ENCODE measurements around the gene ACTR2.
A peak's percentile ranks its signal among the peaks of the same experiment; 100 is the strongest.

Gene ACTR2

GRCh38 chr2:65186093-65186868, 41.4 kb upstream of the ACTR2 start:
- no peak for TF ChIP-seq CTCF (IDR thresholded peaks at IDR 0.05; ENCODE audit: low read depth, low read length)
- no peak for TF ChIP-seq EZH2phosphoT487 (IDR thresholded peaks at IDR 0.05; ENCODE audit: low read depth)
- no peak overlapping the region for H3K4me2 ChIP-seq (ENCODE audit: low read length)
- no peak overlapping the region for H2AFZ ChIP-seq (ENCODE audit: low read depth, low read length)
- H3K79me2 ChIP-seq (ENCODE audit: low read length): no peaks in the 10 kb centered on the region
- H3K36me3 ChIP-seq (replicated peaks; ENCODE audit: low read depth, low read length): no peaks in the 10 kb centered on the region
- no peaks in the 10 kb centered on the region for H4K20me1 ChIP-seq (ENCODE audit: insufficient read depth, low read length)
- H3K4me3 ChIP-seq (ENCODE audit: low read length): no peak overlapping the region
- no peaks in the 10 kb centered on the region for H3K9me3 ChIP-seq (ENCODE audit: insufficient read depth, low read length)
- H3K27ac ChIP-seq (ENCODE audit: low read length): no peak overlapping the region
- H3K9ac ChIP-seq (ENCODE audit: low read length): no peak overlapping the region
- H3K4me1 ChIP-seq (ENCODE audit: low read length): peaks cover 7% of the 10 kb centered on the region; the same call in 1 of the 2 replicates
- H3K27me3 ChIP-seq (ENCODE audit: low read depth, low read length): peaks cover 22% of the 10 kb centered on the region

- no peaks in the 10 kb centered on the region for H4K20me1 ChIP-seq (ENCODE audit: insufficient read depth, low read length)
- peak overlapping the region; percentile 68 for H3K4me2 ChIP-seq (ENCODE audit: low read length)
- TF ChIP-seq CTCF (IDR thresholded peaks at IDR 0.05; ENCODE audit: low read depth, low read length) (peak; percentile 86), EZH2phosphoT487 (IDR thresholded peaks at IDR 0.05; ENCODE audit: low read depth) (no peak)
- H3K9me3 ChIP-seq (ENCODE audit: insufficient read depth, low read length): no peaks in the 10 kb centered on the region
- H2AFZ ChIP-seq (ENCODE audit: low read depth, low read length): peak overlapping the region; percentile 76
- H3K27me3 ChIP-seq (ENCODE audit: low read depth, low read length): peaks cover 27% of the 10 kb centered on the region
- no peak overlapping the region for H3K27ac ChIP-seq (ENCODE audit: low read length)
- H3K4me3 ChIP-seq (ENCODE audit: low read length): peak overlapping the region; percentile 62
- 0 out of 2 replicates have a peak overlapping the region, but pooled peaks have one; percentile 27 for H3K9ac ChIP-seq (ENCODE audit: low read length)
- no peaks in the 10 kb centered on the region for H3K79me2 ChIP-seq (ENCODE audit: low read length)
- peaks cover 7% of the 10 kb centered on the region; the same call in 1 of the 2 replicates for H3K4me1 ChIP-seq (ENCODE audit: low read length)
- H3K36me3 ChIP-seq (replicated peaks; ENCODE audit: low read depth, low read length): no peaks in the 10 kb centered on the region
Measured at GRCh38 chr2:65186872-65187851, 40.5 kb upstream of the ACTR2 start.

GRCh38 chr2:65193446-65193845, 34.2 kb upstream of the ACTR2 start:
- H3K36me3 ChIP-seq (replicated peaks; ENCODE audit: low read depth, low read length): no peaks in the 10 kb centered on the region
- no peak overlapping the region for H3K27ac ChIP-seq (ENCODE audit: low read length)
- no peak overlapping the region for H2AFZ ChIP-seq (ENCODE audit: low read depth, low read length)
- no peak overlapping the region for H3K4me2 ChIP-seq (ENCODE audit: low read length)
- no peak for TF ChIP-seq EZH2phosphoT487 (IDR thresholded peaks at IDR 0.05; ENCODE audit: low read depth)
- TF ChIP-seq CTCF (IDR thresholded peaks at IDR 0.05; ENCODE audit: low read depth, low read length): no peak
- no peaks in the 10 kb centered on the region for H3K79me2 ChIP-seq (ENCODE audit: low read length)
- H3K9me3 ChIP-seq (ENCODE audit: insufficient read depth, low read length): no peaks in the 10 kb centered on the region
- no peaks in the 10 kb centered on the region for H3K4me1 ChIP-seq (ENCODE audit: low read length)
- no peak overlapping the region for H3K4me3 ChIP-seq (ENCODE audit: low read length)
- no peaks in the 10 kb centered on the region for H4K20me1 ChIP-seq (ENCODE audit: insufficient read depth, low read length)
- no peak overlapping the region for H3K9ac ChIP-seq (ENCODE audit: low read length)
- peaks cover 22% of the 10 kb centered on the region for H3K27me3 ChIP-seq (ENCODE audit: low read depth, low read length)

DNA sequence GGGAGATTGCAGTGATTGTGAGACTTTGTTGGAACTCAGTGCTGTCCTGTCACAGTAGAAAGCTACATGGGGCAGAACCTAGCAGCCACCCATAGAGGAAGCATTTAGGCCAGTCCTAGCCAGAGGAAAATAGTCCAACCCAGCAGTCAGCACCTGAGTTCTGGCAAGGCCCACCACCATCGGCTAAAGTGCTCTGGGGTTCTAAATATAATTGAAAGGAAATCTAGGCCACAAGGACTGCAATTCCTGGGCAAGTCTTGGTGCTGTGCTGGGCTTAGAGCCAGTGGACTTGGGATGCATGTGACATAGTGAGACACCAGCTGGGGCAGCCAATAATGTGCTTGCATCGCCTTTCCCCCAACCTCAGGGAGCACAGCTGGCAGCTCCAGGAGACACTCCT, 28.9 kb upstream of the ACTR2 start:
- no peak overlapping the region for H3K4me2 ChIP-seq (ENCODE audit: low read length)
- no peak overlapping the region for H3K27ac ChIP-seq (ENCODE audit: low read length)
- no peaks in the 10 kb centered on the region for H3K9me3 ChIP-seq (ENCODE audit: insufficient read depth, low read length)
- no peak overlapping the region for H2AFZ ChIP-seq (ENCODE audit: low read depth, low read length)
- H3K36me3 ChIP-seq (replicated peaks; ENCODE audit: low read depth, low read length): no peaks in the 10 kb centered on the region
- H3K4me1 ChIP-seq (ENCODE audit: low read length): no peaks in the 10 kb centered on the region
- H3K4me3 ChIP-seq (ENCODE audit: low read length): no peak overlapping the region
- no peaks in the 10 kb centered on the region for H3K27me3 ChIP-seq (ENCODE audit: low read depth, low read length)
- no peak overlapping the region for H3K9ac ChIP-seq (ENCODE audit: low read length)
- no peaks in the 10 kb centered on the region for H4K20me1 ChIP-seq (ENCODE audit: insufficient read depth, low read length)
- TF ChIP-seq CTCF (IDR thresholded peaks at IDR 0.05; ENCODE audit: low read depth, low read length) (no peak), EZH2phosphoT487 (IDR thresholded peaks at IDR 0.05; ENCODE audit: low read depth) (no peak)
- no peaks in the 10 kb centered on the region for H3K79me2 ChIP-seq (ENCODE audit: low read length)

All from OCI-LY3 (cell line).